GM19043 (cell line): ENCODE results near the gene MEPE.
A peak's percentile ranks its signal among the peaks of the same experiment; 100 is the strongest.

Experiments used
- ATAC-seq: cut with Tn5 transposase; IDR thresholded peaks from one replicate; pipeline ENCODE4 v1.9.1; 2021; ENCODE audit warnings: low read depth; ENCODE audit not compliant: unreplicated experiment

The MEPE gene

GRCh38 chr4:87832669-87833068 lies at the start of gene MEPE:
Gene MEPE (plus strand): TSS chr4:87832969. CDS start chr4:87834715, 1,746 bp downstream.
- no peak for ATAC-seq

GRCh38 chr4:87783781-87784180 lies 49.0 kb upstream of the MEPE start:
- ATAC-seq, result no peak

GRCh38 chr4:87785731-87786509 lies 46.8 kb upstream of the MEPE start:
- ATAC-seq, result no peak

GRCh38 chr4:87799301-87800113 lies 33.3 kb upstream of the MEPE start, which contains the start of gene IBSP:
Gene IBSP (plus strand): TSS chr4:87799554. CDS start chr4:87802362, 2,808 bp downstream.
- no peak for ATAC-seq

GRCh38 chr4:87802858-87803257 lies 29.9 kb upstream of the MEPE start:
- ATAC-seq, result no peak

- ATAC-seq, result no peak
Measured at GRCh38 chr4:87803421-87803820, 29.3 kb upstream of the MEPE start.

GRCh38 chr4:87804871-87805270 lies 27.9 kb upstream of the MEPE start:
- ATAC-seq, result no peak

GRCh38 chr4:87805971-87806370 lies 26.8 kb upstream of the MEPE start:
- ATAC-seq, result no peak

- no peak for ATAC-seq
Measured at GRCh38 chr4:87806520-87806919, 26.2 kb upstream of the MEPE start.

GRCh38 chr4:87807402-87807801 lies 25.4 kb upstream of the MEPE start:
- no peak for ATAC-seq

- ATAC-seq, result no peak
Measured at GRCh38 chr4:87811977-87812376, 20.8 kb upstream of the MEPE start.

GRCh38 chr4:87819281-87819919 lies 13.4 kb upstream of the MEPE start:
- ATAC-seq, result no peak

GRCh38 chr4:87823200-87823599 lies 9.6 kb upstream of the MEPE start:
- no peak for ATAC-seq

GRCh38 chr4:87823724-87824123 lies 9.0 kb upstream of the MEPE start:
- ATAC-seq, result no peak

- no peak for ATAC-seq
Measured at GRCh38 chr4:87824352-87824751, 8.4 kb upstream of the MEPE start.

- ATAC-seq, result no peak
Measured at GRCh38 chr4:87834401-87834800, 1.6 kb downstream of the MEPE start.

GRCh38 chr4:87835197-87835596 lies 2.4 kb downstream of the MEPE start:
- ATAC-seq, result no peak

- ATAC-seq, result no peak
Measured at GRCh38 chr4:87835743-87836142, 3.0 kb downstream of the MEPE start.

- ATAC-seq, result no peak
Measured at GRCh38 chr4:87838205-87838604, 5.4 kb downstream of the MEPE start.

GRCh38 chr4:87838890-87839591 lies 6.3 kb downstream of the MEPE start:
- ATAC-seq, result peak; percentile 77

- peak; percentile 16 for ATAC-seq
Measured at GRCh38 chr4:87839592-87839946, 6.8 kb downstream of the MEPE start.
